ENCODE results near the gene ADK.

GRCh38 chr10:74705358-74705980 is 554.4 kb downstream of the ADK start:
- TF ChIP-seq CTCF (IDR thresholded peaks at IDR 0.05 in 4 of 5, conservative IDR thresholded peaks at IDR 0.05 in 1 of 5) (no peak), POLR2A (IDR thresholded peaks at IDR 0.05) (no peak)
